ENCODE data around the gene OCLN.
"Not testable (repeated sequence)": the region's sequence is repeated elsewhere in the genome, so short reads cannot be mapped to it uniquely, and the experiment has no call there.

OCLN gene

GRCh38 chr5:69491838-69492390, 676 bp upstream of the OCLN start:
- DNase-seq, result no peak

DNA sequence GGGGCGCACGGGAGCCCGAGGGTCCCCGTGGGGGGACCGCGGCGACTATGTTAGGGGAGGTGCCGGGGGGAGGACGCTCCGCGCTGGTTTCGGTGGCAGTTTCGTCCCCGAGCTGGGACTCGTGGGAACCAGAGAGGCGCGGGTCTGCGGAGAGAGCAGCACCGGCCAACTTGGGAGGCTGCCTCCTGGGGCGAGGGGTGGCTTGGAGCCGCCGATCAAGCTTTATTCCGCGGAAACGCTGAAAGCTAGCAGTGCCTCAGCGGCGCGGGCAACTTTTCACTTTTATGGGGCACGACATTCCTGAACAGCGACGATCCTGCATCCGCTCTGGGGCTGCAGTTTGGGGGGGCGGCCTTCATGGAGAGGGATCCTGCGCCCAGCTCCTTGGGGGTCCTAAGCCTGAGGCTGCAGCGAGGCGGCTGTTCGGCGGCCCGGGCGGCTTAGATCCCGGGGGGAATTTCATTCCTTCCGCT, 369 bp downstream of the OCLN start:
- DNase-seq, result peak in 3 of 4 experiments; percentile 20 to 44 (median 33)

GRCh38 chr5:69493396-69494133, 975 bp downstream of the OCLN start:
- DNase-seq, result peak; percentile 38 to 72 (median 58)

- DNase-seq, result peak in 2 of 4 experiments; percentile 10 to 24
Observed at GRCh38 chr5:69494452-69494851, 1.9 kb downstream of the OCLN start.

GRCh38 chr5:69497006-69497520, 4.5 kb downstream of the OCLN start:
- DNase-seq, result no peak

- no peak for DNase-seq
Observed at GRCh38 chr5:69498384-69498783, 5.8 kb downstream of the OCLN start.

GRCh38 chr5:69502367-69502766, 9.8 kb downstream of the OCLN start:
- no peak for DNase-seq

DNA sequence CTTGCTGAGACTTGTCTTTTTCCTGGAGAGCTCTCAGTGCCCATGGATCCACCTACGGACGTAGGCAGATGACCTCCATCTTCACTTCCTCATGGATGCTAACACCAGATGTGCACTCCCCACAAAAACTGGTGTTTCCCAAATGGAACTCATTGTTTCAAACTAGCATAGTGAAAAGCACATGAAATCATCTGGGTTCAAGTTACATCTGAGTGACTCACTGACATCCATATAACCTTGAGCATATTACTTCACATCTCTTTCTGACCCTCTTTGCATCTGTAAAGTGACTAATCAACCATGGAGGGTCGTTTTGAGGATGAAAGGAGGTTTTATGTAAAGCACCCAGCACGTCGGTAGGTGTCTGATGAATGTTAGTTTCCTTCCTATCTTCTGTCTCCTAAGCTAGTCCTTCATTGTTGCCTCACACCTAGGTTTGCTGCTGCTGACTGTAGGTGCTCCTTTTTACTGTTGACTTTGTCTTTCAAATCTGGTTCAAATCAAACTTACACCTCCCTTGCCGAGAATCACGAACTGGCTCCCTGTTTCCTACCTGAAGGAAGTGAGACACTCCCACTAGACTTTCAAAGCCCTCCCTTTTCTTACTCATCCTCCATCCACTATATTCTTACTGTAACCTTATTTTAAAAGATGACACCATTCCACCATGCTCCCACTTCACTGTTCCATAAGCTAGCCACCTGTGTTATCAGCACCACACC, 10.3 kb downstream of the OCLN start:
- peak in 3 of 4 experiments; percentile 34 to 55 (median 43) for DNase-seq

DNA sequence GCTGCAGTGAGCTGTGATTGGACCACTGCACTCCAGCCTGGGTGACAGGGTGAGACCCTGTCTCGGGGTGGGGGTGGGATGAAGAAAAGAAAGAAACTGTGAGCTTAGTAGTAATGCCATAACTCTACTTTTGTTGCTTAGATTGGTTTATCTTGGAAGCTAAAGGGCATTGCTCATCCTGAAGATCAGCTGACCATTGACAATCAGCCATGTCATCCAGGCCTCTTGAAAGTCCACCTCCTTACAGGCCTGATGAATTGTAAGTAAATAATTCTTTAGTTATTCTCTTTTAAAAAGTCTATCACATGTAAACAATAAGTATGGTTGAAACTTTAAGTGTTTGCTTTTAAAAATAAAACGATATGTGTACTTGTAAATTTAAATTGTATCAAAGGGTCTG, 11.4 kb downstream of the OCLN start:
- no peak for DNase-seq

GRCh38 chr5:69505306-69505705, 12.7 kb downstream of the OCLN start:
- DNase-seq, result no peak

DNA sequence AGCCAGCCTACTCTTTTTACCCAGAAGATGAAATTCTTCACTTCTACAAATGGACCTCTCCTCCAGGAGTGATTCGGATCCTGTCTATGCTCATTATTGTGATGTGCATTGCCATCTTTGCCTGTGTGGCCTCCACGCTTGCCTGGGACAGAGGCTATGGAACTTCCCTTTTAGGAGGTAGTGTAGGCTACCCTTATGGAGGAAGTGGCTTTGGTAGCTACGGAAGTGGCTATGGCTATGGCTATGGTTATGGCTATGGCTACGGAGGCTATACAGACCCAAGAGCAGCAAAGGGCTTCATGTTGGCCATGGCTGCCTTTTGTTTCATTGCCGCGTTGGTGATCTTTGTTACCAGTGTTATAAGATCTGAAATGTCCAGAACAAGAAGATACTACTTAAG, 16.6 kb downstream of the OCLN start:
- DNase-seq, result peak in 3 of 4 experiments; percentile 48 to 55 (median 51)

DNA sequence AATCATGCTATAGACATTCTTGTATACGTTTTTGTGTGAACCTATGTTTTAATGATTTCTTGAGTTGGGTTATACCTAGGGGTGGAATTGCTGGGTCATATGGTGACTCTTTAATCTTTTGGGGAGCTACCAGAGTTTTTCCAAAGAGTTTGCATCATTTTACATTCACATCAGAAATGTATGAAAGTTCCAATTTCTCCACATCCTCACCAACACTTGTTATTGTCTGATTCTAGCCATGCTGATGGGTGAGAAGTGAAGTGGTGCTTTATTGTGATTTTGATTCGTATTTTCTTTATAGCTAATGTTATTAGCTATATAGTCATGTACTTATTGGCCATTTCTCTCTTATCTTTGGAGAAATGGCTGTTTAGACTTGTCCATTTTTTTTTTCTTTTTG, 18.1 kb downstream of the OCLN start:
- no peak for DNase-seq

DNA sequence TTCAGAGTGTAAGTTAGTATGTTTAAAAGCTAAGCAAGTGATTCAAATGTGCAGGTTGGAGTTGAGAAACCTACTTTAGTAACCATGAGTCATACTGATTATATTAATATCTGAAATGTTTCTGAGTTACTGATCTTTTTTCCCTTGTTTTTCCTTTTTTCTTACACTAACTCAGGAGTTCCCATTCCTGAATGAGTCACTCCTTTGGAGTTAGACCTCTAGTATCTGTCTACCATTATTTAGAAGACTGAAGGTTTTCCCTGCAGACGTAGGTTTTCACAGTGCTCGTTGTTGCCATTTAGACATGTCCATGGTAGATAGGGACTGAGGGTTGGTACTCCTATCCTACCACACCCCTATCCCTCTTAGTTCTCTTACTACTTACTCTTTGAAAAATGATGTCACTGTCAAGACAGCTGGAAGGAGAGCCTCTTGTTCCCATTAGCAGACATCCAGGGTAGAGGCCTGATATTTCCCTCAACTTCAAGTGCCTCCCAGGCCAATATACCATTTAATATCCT, 20.2 kb downstream of the OCLN start:
- no peak for DNase-seq

DNA sequence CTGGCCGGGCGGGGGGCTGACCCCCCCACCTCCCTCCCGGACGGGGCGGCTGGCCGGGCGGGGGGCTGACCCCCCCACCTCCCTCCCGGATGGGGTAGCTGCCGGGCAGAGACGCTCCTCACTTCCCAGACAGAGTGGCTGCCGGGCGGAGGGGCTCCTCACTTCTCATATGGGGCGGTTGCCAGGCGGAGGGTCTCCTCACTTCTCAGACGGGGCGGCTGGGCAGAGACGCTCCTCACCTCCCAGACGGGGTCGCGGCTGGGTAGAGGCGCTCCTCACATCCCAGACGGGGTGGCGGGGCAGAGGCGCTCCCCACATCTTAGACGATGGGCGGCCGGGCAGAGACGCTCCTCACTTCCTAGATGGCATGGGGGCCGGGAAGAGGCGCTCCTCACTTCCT, 23.0 kb downstream of the OCLN start:
- not testable (repeated sequence) for DNase-seq

GRCh38 chr5:69516769-69517168, 24.2 kb downstream of the OCLN start:
- DNase-seq, result no peak

- DNase-seq, result no peak
Observed at GRCh38 chr5:69517763-69518212, 25.2 kb downstream of the OCLN start.

DNA sequence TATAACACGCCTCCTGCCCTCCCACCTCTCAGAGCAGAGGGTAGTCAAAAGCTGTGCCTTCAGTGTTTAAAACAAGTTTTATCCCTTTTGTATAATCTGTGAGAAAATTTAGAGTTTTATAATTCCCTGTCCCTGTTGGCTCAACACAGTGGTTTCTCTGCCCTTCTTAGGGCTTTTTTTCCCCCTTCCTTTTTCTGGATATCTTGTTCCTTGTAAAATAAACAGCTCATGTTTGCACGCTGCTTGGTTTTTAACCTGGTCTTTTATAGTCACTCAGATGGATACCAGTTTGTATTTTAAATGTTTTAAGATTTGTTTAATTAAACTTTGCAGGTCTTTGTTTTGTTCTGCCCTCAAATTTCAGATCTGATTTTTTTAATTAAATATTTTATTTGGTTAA, 26.7 kb downstream of the OCLN start:
- DNase-seq, result no peak

DNA sequence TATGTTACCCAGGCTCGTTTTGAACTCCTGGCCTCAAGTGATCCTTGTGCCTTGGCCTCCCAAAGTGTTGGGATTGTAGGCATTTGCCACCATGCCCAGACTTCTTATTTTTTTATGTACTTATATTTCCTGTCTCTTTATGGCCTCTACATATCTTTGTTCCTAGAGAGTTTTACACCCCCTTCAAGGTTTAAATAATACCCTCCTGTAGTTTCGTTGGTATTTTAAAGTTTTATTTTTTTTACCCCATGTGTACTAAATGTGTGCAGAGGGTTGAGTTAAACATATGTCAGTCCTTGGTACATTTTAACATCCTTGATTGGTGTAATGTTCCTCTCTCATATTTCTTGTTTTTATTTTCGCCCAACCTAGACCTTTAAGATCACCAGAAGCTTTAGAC, 29.4 kb downstream of the OCLN start:
- no peak for DNase-seq

DNA sequence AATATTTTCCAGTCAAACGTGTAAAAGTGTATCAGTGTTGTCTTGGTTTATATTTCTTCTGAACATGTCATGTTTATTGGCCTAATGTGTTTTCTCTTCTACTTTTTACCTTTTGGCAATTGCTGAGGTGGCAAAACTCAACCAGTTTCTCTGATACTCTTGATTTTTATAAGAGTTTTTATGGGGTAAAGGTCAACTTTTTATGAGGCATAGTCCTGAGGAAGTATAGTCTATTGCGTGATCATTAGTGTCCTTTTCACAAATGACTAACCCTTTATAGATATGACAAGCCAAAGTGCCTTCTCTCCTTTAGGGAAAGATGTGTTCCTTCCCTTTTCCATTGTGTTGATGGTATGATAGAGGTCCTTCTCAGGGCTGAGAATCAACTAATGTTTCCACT, 32.9 kb downstream of the OCLN start:
- DNase-seq, result peak in 1 of 4 experiments; percentile 7

DNA sequence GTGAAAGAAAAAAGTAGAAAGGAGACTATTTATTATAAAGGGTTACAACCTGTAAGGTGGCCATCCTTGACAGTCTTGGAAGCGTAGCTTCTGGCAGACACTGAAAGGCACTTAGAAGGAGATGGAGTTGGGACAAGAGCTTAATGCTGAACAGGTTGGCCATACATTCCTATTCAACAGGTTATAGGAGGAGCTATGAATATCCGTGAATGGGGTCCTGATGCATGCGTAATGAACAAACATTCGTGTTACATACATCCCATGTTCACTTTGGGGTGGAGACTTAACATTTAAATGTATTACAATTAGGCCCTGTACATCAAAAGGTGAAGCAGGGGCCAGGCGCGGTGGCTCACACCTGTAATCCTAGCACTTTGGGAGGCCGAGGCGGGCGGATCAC, 34.1 kb downstream of the OCLN start:
- DNase-seq, result no peak

DNA sequence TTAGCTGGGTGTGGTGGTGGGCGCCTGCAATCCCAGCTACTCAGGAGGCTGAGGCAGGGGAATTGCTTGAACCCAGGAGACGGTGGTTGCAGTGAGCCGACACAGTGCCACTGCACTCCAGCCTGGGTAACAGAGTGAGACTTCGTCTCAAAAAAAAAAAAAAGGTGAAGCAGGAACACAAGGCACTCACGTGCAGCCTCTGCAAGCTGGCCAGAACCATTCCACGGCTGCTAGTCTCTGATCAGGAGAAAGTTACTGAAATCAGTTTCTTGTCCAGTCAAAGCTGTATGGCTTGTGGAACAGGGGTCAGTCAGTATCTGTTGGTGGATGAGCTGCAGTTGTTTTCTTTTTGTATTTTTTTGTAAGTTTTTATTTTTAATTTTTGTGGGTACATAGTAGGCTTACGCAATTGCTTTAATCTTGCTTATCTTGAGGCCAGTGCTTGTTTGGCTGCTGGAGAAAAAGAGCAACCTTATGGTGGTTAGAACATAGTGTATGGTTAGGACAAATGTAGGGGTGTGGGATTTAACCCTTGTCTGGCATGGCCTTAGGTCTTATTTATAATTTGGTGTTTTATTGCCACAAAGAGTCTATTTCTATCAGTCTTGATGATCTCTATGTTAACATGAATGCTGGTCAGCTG, 34.7 kb downstream of the OCLN start:
- no peak for DNase-seq

GRCh38 chr5:69528035-69528434, 35.4 kb downstream of the OCLN start:
- DNase-seq, result no peak

GRCh38 chr5:69528609-69529008, 36.0 kb downstream of the OCLN start:
- no peak for DNase-seq
